Liver (tissue), 9 donors: ENCODE results near the gene RAD51B. TPM values are rescaled to one million over a fixed set of nuclear protein-coding genes. Genes with fewer than 3 reads are reported as not detected.
A peak's percentile ranks its signal among the peaks of the same experiment; 100 is the strongest.

Experiments used
- DNase-seq: peaks from one replicate; pipeline ENCODE4 v3.0.0-alpha.2; 2017; ENCODE audit warnings: low spot score
- H3K27ac ChIP-seq, 2 donors: one replicate each; pipeline ENCODE4 v1.7.0; 2013; ENCODE audit warnings: inconsistent platforms in 2 of 2, low read length in 2 of 2, control low read depth in 1 of 2, low read depth in 1 of 2, mild to moderate bottlenecking in 1 of 2
- H3K27me3 ChIP-seq, 4 donors: one replicate each; pipeline versions ENCODE4 v1.6.1 to v1.7.0; 2013; ENCODE audit warnings: low read length in 3 of 4, inconsistent platforms in 1 of 4, mild to moderate bottlenecking in 1 of 4, moderate library complexity in 1 of 4; ENCODE audit not compliant: control insufficient read depth in 4 of 4, insufficient read depth in 4 of 4
- H3K36me3 ChIP-seq, 4 donors: one replicate each; pipeline versions ENCODE4 v1.6.1 to v1.7.0; 2013; ENCODE audit warnings: low read length in 3 of 4, mild to moderate bottlenecking in 3 of 4, low read depth in 1 of 4, moderate library complexity in 1 of 4; ENCODE audit not compliant: control insufficient read depth in 4 of 4, insufficient read depth in 3 of 4
- H3K4me1 ChIP-seq, 4 donors: one replicate each; pipeline versions ENCODE4 v1.6.1 to v1.7.0; 2013; ENCODE audit warnings: low read length in 3 of 4, mild to moderate bottlenecking in 3 of 4, moderate library complexity in 1 of 4; ENCODE audit not compliant: control insufficient read depth in 4 of 4, insufficient read depth in 4 of 4
- H3K4me3 ChIP-seq, 3 donors: one replicate each; pipeline versions ENCODE4 v1.6.1 to v1.7.0; 2013; ENCODE audit warnings: low read length in 3 of 3, control low read depth in 1 of 3, low read depth in 1 of 3, mild to moderate bottlenecking in 1 of 3
- H3K9ac ChIP-seq, 2 donors: one replicate each; pipeline ENCODE4 v1.7.0; 2013; ENCODE audit warnings: low read length in 2 of 2, mild to moderate bottlenecking in 2 of 2, moderate library complexity in 2 of 2, control low read depth in 1 of 2, low read depth in 1 of 2
- H3K9me3 ChIP-seq, 4 donors: one replicate each; pipeline versions ENCODE4 v1.6.1 to v1.7.0; 2013; ENCODE audit warnings: low read length in 3 of 4; ENCODE audit not compliant: control insufficient read depth in 4 of 4
- CTCF ChIP-seq: fragments of 150-350 bp; IDR thresholded peaks from 2 replicates; pipeline ENCODE4 v1.5.1; 2017; ENCODE audit warnings: improper control_type of control experiment, low read depth, low read length; ENCODE audit not compliant: missing input control
- EGR1 ChIP-seq, 2 donors: IDR thresholded peaks; 2 replicates each; pipeline ENCODE4 v1.6.1; 2016 to 2018; ENCODE audit warnings: antibody characterized with exemption in 2 of 2, low read depth in 2 of 2
- FOXA2 ChIP-seq: IDR thresholded peaks from 2 replicates; pipeline ENCODE4 v1.6.1; 2016; ENCODE audit warnings: antibody characterized with exemption
- GABPA ChIP-seq, 2 donors: IDR thresholded peaks in 1 of 2; conservative IDR thresholded peaks in 1 of 2; 2 replicates each; pipeline ENCODE4 v1.6.1; 2016; ENCODE audit warnings: antibody characterized with exemption in 2 of 2, mild to moderate bottlenecking in 1 of 2, moderate library complexity in 1 of 2
- MAX ChIP-seq: IDR thresholded peaks from 2 replicates; pipeline ENCODE4 v1.6.1; 2016; ENCODE audit warnings: antibody characterized with exemption
- NR2F2 ChIP-seq: IDR thresholded peaks from 2 replicates; pipeline ENCODE4 v1.6.1; 2016; ENCODE audit warnings: antibody characterized with exemption
- RAD21 ChIP-seq, 2 donors: IDR thresholded peaks; 2 replicates each; pipeline ENCODE4 v1.6.1; 2016; ENCODE audit warnings: antibody characterized with exemption in 2 of 2, mild to moderate bottlenecking in 2 of 2
- RXRA ChIP-seq, 2 donors: IDR thresholded peaks; 2 replicates each; pipeline ENCODE4 v1.6.1; 2017 to 2018; ENCODE audit warnings: antibody characterized with exemption in 2 of 2, mild to moderate bottlenecking in 1 of 2
- SP1 ChIP-seq: IDR thresholded peaks from 2 replicates; pipeline ENCODE4 v1.6.1; 2018; ENCODE audit warnings: antibody characterized with exemption, mild to moderate bottlenecking
- TAF1 ChIP-seq: conservative IDR thresholded peaks from 2 replicates; pipeline ENCODE4 v1.6.1; 2016; ENCODE audit warnings: antibody characterized with exemption, mild to moderate bottlenecking
- YY1 ChIP-seq: IDR thresholded peaks from 2 replicates; pipeline ENCODE4 v1.6.1; 2016; ENCODE audit warnings: antibody characterized with exemption, mild to moderate bottlenecking
- WGBS: extraction: QIAGEN DNeasy Blood & Tissue Kit; methylation state at CpG from one replicate; pipeline ENCODE4 v1.1.7; 2013; 5-methylcytosine and 5-hydroxymethylcytosine counted together
- polyA plus RNA-seq, 2 donors: library from polyadenylated mRNA; stranded (reverse) in 1 of 2; unstranded in 1 of 2; fragments of 200-250 nt in 1 of 2; fragments of >200 nt in 1 of 2; fragmentation: Nextera tagmentation in 1 of 2; extraction: Ambion mirVana in 1 of 2; gene quantifications; one replicate each; pipeline versions ENCODE4 v1.2.1 to v1.2.3, GENCODE V29; 2013 to 2015
- total RNA-seq, 2 donors: library from RNA; depleted of rRNA; stranded (reverse); fragments of >200 nt; gene quantifications; one replicate each; pipeline ENCODE4 v1.2.3, GENCODE V29; 2014
- TF ChIP-seq, protein P1 (sequence below): IDR thresholded peaks from 2 replicates; pipeline ENCODE4 v1.6.1; 2016; ENCODE audit warnings: antibody characterized with exemption
- TF ChIP-seq, protein P2 (sequence below): IDR thresholded peaks from 2 replicates; pipeline ENCODE4 v1.6.1; 2016; ENCODE audit warnings: antibody characterized with exemption
- donor health status: healthy.
- donor health status: healthy.
- donor health status: healthy.
- donor health status: healthy.
- donor health status: healthy.

RAD51B gene
- 10 to 100 TPM in 1 of 2 donors, 1 to 10 TPM in 1; 3.3 to 12.9 TPM for total RNA-seq
- 1 to 10 TPM in 1 of 2 donors, under 1 TPM in 1; 0.81 to 1.6 TPM for polyA plus RNA-seq

DNA sequence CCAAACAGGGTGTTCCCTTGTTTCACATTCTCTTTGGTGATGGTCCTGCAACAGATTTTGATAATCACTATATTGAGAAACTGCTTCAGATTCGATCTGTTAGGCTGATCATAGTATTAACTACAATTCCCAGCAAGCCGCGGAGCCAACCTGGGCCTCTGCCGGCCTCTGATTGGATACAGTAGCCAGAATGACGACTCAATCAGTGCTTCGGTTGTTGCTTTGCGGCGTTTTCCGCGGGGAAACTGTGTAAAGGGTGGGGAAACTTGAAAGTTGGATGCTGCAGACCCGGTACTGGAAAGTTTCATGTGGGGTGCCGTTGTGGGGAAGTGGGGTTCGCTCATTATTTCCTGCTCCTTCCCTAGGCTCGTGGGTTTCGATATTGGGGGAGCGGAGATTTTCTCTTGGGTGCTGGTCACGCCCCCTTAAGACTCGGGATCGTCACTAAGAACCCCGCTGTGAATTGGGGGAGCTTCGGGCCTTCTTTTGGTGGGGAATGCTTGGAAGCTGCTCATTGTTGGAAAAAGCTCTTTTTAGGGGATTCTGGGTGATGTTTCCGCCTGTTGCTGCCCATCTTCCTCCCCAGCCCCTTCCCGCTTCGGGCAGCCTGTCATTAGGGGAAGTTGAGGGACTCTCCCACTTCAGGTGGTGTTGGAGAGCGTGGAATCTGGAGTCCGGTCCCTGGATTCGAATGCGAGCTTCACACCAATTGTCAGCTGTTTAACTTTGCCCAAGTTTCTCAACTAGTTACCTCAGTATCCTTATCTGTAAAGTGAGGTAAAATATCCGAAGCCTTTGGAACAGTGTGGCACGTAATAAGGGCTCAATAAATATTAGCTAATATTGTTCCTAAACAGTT is at the start of gene RAD51B:
Gene RAD51B, plus strand, starts transcription at position 217 of the 859 bp plus-strand sequence.
- peak; percentile 52 for TF ChIP-seq YY1
- peak in 1 of 2 donors; percentile 23 for TF ChIP-seq GABPA (IDR thresholded peaks at IDR 0.05 in 1 of 2, conservative IDR thresholded peaks at IDR 0.05 in 1 of 2)
- peak; percentile 95 for TF ChIP-seq SP1
- TF ChIP-seq CTCF = no peak
- TF ChIP-seq NR2F2 = no peak
- under 1% methylated on average over 30 of the region's 30 CpGs for WGBS
- Histone ChIP-seq H3K9ac (peak within 1 kb of the TSS; percentile 36 to 72), H3K27ac (peak within 1 kb of the TSS; percentile 22 to 33), H3K9me3 (no peaks in the 10 kb centered on the region), H3K4me3 (peak within 1 kb of the TSS; percentile 50 to 99 (median 65)), H3K36me3 (no peaks in the 10 kb centered on the region), H3K27me3 (no peaks in the 10 kb centered on the region), H3K4me1 (peaks cover 8 to 29% (median 22%) of the 10 kb centered on the region in 4 donors)
- DNase-seq = peak; percentile 87

DNA sequence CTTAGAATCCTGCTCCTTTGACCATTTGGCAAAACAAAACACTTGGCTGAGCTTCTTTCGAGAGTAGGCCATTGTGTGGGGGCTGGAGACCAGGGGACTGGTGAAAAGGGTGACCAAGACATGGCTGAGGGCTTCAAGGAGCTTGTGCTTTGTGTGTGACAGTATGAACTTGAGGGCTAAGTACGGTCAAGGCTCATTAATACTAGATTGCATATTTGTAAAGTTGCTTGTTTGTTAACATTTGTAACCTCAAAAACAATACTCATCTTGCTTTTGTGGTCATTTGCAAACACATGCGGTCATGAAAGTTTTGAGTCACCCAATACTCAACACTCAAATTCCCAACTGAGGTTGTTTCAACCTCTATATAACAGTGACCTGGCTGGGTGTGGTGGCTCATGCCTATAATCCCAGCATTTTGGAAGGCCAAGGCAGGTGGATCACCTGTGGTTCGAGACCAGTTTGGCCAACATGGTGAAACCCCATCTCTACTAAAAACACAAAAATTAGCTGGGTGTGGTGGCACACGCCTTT is 45.7 kb upstream of the RAD51B start:
- H3K9ac ChIP-seq = no peak overlapping the region
- no peak for TF ChIP-seq CTCF
- 98% methylated on average over 5 of the region's 5 CpGs for WGBS
- H3K4me1 ChIP-seq = no peaks in the 10 kb centered on the region
- no peak overlapping the region for H3K27ac ChIP-seq
- H3K27me3 ChIP-seq = no peaks in the 10 kb centered on the region
- DNase-seq = no peak
- peaks cover 14 to 81% (median 70%) of the 10 kb centered on the region in 4 donors for H3K36me3 ChIP-seq
- no peak overlapping the region for H3K4me3 ChIP-seq
- H3K9me3 ChIP-seq = no peaks in the 10 kb centered on the region

GRCh38 chr14:67776653-67777322 is 42.8 kb upstream of the RAD51B start:
- no peak overlapping the region for H3K4me3 ChIP-seq
- WGBS = 69% methylated on average over 4 of the region's 4 CpGs
- no peaks in the 10 kb centered on the region for H3K4me1 ChIP-seq
- H3K27ac ChIP-seq = no peak overlapping the region
- no peak overlapping the region for H3K9ac ChIP-seq
- DNase-seq = no peak
- no peaks in the 10 kb centered on the region for H3K27me3 ChIP-seq
- no peak for TF ChIP-seq EGR1 (IDR thresholded peaks at IDR 0.05; ENCODE audit: low read depth in 2 of 2)
- TF ChIP-seq, protein P1, sequence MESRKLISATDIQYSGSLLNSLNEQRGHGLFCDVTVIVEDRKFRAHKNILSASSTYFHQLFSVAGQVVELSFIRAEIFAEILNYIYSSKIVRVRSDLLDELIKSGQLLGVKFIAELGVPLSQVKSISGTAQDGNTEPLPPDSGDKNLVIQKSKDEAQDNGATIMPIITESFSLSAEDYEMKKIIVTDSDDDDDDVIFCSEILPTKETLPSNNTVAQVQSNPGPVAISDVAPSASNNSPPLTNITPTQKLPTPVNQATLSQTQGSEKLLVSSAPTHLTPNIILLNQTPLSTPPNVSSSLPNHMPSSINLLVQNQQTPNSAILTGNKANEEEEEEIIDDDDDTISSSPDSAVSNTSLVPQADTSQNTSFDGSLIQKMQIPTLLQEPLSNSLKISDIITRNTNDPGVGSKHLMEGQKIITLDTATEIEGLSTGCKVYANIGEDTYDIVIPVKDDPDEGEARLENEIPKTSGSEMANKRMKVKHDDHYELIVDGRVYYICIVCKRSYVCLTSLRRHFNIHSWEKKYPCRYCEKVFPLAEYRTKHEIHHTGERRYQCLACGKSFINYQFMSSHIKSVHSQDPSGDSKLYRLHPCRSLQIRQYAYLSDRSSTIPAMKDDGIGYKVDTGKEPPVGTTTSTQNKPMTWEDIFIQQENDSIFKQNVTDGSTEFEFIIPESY = no peak
- no peak for TF ChIP-seq GABPA (IDR thresholded peaks at IDR 0.05 in 1 of 2, conservative IDR thresholded peaks at IDR 0.05 in 1 of 2)
- no peak for TF ChIP-seq TAF1
- no peak for TF ChIP-seq SP1
- TF ChIP-seq CTCF = no peak
- TF ChIP-seq, protein P2, sequence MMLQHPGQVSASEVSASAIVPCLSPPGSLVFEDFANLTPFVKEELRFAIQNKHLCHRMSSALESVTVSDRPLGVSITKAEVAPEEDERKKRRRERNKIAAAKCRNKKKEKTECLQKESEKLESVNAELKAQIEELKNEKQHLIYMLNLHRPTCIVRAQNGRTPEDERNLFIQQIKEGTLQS = no peak
- no peak for TF ChIP-seq RAD21 (IDR thresholded peaks at IDR 0.05)
- no peak for TF ChIP-seq MAX
- no peak for TF ChIP-seq RXRA (IDR thresholded peaks at IDR 0.05)
- TF ChIP-seq FOXA2 = no peak
- no peaks in the 10 kb centered on the region for H3K9me3 ChIP-seq
- H3K36me3 ChIP-seq = peaks cover 9 to 90% (median 62%) of the 10 kb centered on the region in 4 donors
